HG02642 (cell line): ENCODE results near the gene IL23A.
A peak's percentile ranks its signal among the peaks of the same experiment; 100 is the strongest.
"Not testable (repeated sequence)": the region's sequence is repeated elsewhere in the genome, so short reads cannot be mapped to it uniquely, and the experiment has no call there.

Experiments used
- ATAC-seq: cut with Tn5 transposase; IDR thresholded peaks from one replicate; pipeline ENCODE4 v1.9.1; 2021; ENCODE audit warnings: mild to moderate bottlenecking; ENCODE audit not compliant: unreplicated experiment, poor library complexity

IL23A gene

DNA sequence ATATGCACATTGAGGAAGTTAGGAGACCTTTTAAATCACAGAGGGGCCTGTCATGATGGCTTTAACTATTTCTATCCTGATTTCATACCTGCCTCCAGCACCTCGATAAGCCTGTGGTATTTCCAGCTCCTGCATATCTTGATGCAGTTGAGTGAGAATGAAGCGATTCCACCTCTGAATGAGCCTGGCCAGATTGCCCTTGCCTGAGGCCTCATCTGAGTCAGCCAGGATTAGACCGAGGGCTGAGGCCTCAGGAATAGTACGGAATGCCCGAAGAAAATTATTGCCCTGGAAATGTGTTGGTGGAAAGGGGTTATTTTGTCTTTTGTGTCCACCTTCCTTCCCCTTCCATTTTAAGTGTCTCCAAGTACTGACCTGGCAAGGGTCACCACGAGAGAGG, 14.5 kb upstream of the IL23A start:
- ATAC-seq: no peak

DNA sequence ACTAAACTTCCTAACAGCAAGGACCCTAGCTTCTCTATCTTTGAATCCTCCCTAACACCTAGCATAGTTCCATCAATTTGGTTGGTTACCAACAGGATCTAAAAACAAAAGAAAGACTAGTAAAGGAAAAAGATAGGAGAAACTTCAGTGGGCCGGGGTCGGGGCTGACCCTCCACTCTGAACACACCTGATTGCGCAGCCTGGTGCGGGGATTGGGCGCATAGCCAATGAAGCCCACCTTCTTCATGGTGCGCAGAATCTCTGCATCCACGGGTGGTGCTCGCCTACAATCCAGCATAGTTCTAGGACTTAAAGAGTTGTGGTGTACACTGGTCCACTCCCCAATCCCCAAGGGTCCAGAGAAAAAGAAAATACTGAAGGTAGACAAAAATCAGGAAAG, 12.6 kb upstream of the IL23A start:
- no peak for ATAC-seq

DNA sequence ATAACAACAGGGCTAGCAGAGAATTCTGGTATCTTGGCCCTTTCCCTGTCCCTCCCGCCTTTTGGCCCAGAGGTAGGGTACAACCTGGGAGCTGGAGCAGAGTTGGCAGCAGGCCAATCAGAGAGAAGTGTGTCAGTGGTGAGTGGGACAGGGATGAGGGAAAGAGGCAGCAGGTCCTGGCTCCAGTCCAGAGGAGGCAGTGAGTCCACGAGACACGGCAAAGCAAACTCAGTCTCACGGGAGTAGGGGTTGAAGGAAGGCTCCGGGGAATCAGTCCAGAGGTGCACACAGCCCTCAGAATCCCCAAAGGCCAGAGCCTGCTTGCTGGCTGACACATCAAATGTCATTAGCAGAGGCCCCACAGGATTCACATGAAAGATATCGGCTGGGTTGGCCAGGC, 12.2 kb upstream of the IL23A start:
- ATAC-seq: no peak

DNA sequence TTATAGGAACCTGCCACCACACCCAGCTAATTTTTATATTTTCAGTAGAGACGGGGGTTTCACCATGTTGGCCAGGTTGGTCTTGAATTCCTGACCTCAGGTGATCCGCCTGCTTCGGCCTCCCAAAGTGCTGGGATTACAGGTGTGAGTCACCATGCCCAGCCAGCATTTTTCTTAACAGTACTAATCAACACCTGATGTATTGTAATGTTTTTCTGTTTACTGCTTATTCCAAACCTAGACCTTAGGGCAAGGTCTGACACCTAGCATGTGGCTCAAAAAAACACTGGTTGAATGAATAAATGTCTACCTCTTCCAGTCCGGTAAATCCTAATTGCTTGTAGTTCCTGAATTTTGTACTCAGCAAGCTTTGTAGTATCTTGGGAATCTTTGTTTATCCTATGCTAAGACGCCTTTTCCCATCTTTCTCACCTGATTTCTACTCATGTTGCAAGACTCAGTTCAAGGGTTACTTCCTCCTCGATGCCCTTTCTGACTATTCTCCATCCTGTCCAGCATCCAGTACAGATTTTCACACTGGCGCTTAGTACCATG, 7.7 kb upstream of the IL23A start:
- ATAC-seq: no peak

DNA sequence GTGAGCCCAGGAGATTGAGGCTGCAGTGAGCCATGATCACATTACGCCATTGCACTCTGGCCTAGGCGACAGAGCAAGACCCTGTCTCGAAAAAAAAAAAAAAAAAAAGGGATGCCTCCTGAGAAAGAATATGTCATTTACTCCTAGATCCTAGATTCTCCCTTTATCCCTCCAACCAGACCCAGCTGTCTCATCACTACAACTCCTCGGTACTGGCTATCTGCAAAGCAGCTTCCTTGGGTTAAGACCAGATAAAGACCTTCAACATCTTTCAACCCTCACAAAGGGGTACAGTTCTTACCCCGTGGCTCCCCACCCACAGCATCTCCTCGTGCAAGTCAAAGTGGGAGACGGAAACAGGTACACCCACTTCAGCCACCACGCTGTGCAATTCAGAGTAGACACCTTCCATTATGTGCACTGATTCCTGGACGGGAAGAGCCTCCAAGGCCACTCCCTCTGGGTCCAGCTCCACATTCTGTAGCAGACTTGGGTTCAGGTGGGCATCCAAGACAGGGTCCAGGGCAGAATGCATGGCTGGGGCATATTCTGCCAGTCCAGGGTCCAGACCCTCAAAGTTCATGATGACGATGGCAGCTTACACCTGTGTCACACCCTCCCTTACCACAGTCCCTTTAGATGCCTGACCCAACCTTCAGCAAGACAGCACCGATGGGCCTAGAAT, 6.0 kb upstream of the IL23A start:
- no peak for ATAC-seq

DNA sequence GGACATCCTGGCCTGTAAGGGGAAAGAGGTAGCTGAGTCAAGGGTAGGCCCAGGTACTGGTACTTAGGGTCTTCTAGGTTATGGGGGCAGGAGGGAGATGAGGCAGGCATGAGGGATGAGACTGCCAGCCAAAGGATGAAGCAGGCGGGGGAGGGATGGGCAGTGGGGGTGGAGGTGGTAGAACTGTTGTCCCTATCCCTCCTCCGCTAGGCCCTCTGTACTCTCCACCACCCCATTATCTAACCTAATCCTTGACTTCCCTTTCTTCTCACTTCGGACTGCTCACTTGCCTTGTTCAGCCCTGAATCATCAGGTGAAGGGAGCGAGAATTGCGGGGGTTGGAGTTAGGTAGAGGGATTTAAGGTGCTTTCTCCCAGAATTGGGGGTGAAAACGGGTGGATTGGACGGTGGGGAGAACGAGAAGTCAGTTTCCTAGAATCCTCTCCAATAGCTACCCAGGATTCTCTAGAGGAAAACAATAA, 5.4 kb upstream of the IL23A start:
- ATAC-seq: peak; percentile 1

DNA sequence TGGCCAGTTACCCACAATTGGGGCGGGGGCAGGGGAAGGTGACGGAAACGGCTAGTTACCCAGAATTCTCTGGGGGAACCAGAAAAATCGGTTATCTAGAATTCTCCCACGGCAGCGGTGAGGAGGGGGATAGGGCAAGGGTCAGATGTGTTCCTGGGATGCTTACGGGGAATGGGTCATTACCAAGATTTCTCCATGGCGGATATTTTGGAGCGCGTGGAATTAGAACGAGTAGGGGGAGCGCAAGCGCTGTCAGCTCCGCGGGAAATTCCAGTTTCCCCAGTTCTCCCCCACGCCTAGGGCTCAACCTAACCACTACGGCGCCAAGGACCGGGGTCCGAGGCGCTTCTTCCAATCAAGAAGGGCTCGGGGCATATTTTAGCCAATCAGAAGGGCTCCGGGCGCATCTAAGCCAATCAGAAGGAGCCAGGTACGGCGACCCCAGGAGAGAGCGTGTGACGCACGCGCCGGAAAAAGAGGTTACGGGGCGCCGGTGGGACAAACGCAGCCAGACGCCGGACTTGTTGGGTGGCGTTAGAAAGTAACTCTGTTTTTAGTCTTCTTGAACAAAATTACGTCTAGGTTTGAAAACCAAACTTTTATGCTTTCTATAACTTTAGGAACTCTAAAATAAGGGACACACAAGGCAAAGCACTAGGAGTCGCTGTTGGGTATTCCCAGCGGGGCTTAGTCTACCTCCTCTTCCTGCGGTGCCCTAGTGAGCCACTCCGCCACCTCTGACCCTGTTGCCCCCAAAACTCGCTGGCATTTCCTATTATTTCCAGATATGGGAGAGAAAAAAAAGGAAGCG, 4.8 kb upstream of the IL23A start, which contains the start of gene PAN2:
PAN2 (minus strand) TSS at position 322 of the 811 bp plus-strand sequence. CDS start 906 bp downstream, outside the sequence.
- peak; percentile 97 for ATAC-seq

DNA sequence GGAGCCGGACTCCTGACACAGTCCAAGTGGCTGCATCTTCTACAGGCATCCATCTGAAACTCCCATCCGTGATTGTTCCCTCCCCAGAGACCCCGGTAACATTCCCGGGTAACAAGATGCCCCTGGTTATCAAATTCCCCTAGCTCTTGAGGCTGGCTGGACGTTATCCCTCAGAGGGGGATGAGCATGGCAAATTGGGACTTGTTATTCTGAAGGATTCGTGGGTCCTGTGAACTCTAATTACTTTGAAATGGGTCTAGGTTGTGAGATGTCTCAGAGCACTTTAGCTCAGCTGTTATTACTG, 4.2 kb upstream of the IL23A start:
- no peak for ATAC-seq

DNA sequence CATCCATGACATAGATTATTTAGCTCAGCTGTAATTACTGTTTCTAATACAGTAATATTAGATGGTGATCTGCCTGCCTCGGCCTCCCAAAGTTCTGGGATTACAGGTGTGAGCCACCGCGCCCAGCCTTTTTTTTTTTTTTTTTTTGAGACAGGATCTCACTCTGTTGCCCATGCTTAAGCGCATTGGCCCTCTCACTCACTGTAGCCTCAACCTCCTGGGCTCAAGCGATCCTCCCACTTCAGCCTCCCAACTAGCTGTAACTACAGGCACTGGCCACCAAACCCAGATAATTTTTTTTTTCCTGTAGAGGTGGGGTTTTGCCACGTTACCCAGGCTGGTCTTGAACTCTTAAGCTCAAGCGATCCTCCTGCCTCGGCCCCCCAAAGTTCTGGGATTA, 3.2 kb upstream of the IL23A start:
- ATAC-seq: not testable (repeated sequence)

DNA sequence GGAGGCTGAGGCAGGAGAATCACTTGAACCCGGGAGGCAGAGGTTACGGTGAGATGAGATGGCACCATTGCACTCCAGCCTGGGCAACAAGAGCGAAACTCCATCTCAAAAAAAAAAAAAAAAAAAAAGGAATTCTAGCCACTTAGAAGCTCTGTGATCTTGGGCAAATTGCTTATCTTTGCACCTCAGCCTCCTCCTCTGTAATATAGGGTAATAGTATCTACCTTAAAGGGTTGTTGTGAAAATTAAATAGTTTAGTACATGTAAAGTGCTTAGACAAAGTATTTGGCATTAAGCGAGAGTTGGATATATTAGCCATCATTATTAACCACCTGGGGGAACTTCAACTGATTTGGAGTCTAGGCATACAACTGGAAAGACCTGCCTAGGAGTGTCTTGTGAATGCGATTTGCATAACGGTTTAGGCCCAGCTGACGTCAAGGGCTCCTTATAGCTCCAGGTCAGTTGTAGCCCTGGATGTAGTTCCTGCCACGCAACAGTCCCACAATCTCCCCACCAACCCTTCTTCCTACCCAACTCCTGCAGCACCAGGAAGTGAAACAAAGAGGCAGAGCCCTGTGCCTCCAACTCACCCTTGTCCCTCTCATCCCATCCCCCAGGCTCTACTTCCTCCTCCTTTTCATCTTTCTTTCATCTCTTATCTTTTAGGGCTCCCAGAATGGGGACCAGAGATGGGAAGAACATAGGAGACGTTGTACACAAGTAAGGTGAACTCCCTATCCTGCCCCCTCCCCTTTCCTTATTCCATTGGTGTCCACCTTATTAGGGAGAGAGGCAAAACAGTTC, 2.1 kb upstream of the IL23A start:
- ATAC-seq: no peak

DNA sequence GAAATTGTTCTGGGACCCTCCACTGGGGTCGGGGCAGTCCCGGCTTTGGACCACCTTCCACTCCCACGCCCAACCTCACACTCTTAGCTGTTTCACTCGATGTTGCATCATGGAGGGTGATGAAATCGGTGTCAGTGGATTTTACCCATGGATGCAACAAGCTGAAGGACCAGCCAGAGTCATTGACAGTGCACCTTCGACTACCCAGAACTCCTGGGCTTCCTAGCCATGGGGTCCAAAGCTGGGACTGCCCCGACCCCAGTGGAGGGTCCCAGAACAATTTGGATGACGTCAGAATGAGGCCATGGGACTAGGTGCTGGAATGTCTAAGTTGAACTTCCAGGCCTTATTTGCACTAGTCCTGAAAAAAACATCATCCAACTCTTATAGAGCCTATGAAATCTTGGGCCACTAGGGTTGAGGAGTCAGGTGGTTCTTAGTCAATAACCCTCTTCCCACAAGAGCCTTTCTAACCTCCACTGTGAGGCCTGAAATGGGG, 882 bp upstream of the IL23A start:
- ATAC-seq: no peak

DNA sequence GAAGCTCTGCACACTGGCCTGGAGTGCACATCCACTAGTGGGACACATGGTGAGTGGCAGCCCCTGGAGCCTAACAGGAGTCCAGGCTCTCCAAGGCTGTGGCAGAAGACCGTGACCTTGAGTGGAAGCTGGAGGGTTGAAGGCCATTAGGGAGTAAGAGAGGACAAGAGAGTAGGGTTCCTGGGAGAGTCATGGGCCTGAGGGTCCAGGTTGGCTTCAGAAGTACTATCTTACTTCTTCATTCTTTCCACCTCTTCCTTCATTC, 406 bp downstream of the IL23A start:
- no peak for ATAC-seq

DNA sequence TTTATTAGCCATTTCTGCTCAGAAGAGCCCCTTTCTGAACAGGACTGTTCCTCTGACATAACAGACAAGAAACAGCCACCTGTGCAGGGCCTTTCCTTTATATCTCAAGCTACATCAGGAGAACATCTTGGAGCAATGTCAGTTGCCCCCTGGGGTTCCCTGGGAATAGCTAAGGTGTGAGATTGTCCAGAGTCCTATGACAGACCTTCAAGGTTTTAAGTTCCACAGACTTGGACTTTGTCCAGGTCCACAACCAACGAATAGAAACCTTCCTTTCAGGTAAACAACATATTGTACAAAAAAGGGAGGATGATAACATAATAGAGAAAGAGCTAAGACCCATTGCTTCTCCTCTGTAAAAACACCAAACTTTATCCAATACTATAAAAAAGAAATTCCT, 2.9 kb downstream of the IL23A start:
- ATAC-seq: no peak

DNA sequence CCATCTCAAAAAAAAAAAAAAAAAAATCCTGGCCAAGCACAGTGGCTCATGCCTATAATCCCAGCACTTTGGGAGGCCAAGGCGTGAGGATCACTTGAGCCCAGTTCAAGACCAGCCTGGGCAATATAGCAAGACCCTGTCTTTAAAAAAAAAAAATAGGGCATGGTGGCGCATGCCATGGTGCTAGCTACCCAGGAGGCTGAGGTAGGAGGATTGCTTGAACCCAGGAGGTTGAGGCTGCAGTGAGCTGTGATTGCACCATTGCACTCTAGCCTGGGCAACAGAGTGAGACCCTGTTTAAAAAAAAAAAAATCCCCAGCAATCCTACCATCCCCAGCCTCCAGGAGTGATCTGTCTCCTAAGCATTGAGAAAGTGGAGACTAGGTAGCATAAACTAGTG, 3.6 kb downstream of the IL23A start:
- ATAC-seq: not testable (repeated sequence)

DNA sequence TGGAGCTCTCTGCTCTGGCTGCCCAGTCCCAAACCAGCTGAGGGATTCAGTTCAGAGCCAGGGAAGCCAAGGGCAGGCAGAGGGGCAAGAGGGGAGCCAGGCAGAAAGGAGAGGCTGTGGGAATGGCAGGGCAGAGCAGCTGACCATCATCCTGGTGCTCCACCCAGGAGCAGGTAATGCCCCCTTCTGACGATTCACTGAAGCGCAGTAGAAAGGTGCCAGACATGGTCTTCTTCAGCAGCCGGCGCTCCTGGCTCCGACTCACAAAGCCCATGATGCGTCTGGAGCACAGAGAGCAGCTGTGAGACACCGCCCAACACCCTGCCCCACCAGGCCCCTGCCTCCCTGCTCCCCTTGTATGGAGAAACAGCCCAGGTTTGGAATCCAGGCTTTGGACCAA, 8.0 kb downstream of the IL23A start:
- no peak for ATAC-seq

DNA sequence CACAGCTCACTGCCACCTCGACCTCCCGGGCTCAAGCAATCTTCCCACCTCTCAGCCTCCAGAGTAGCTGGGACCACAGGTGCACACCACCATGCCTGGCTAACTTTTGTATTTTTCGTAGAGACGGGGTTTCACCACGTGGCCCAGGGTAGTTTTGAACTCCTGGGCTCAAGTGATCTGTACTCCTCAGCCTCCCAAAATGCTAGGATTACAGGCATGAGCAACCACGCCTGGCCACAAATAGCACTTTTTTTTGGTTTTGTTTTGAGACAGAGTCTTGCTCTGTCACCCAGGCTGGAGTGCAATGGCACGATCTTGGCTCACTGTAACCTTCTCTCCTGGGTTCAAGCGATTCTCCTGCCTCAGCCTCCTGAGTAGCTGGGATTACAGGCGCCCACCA, 8.6 kb downstream of the IL23A start:
- not testable (repeated sequence) for ATAC-seq

DNA sequence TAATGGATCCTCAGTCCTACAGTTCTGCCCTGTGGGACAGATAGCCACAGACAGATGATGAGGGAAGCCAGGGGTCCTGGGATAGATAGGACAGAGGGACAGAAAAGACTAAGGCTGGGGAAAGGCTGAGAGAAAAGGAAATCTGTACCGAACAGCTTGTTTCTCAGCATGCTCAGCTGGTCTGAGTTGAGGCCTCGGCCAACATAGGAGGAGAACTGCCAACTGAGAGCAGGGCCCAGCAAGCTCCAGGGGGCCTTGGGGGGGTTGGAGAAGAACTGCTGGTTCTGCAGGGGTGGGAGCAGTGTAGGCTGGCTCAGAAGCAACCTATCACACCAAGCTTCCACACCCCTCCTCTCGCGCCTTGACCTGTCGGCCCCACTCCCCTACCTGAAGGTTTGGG, 10.1 kb downstream of the IL23A start:
- no peak for ATAC-seq

DNA sequence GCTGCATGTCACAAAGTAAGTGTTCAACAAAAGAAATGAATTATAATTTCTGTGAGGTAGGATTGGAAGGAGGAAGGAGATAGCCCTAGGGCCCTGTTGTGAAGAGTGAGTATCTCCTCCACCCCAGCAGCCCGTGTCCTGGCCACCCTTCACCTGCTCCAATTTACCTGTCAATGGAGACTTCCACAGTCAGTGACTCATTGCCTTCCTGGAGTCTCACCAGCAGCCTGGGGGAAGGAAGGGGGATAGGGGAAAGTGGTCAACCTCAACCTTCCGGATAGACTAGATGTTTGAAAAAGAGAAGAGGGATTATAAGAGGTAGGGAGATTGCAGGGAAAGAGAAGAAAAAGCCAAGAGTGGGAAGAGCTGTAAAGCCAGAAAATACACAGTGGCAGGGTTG, 12.0 kb downstream of the IL23A start:
- no peak for ATAC-seq

DNA sequence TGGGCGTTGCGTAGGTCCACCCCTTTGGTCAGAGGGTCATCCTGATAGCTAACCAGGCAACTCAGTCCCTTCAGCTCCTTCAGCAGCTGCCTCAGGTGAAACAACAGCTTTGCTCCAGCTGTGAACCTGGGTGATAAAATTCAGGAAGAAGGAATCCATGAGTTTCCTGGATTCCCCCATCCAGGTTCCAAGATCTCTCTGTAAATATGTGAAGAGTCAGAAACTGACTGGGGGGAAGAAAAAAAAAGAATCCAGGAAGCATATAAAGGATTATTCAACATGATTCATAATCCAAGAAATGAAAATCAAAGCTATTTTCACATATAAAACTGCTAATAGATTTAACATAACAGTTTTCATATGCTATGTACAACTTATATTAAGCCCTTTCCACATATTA, 12.6 kb downstream of the IL23A start:
- no peak for ATAC-seq

DNA sequence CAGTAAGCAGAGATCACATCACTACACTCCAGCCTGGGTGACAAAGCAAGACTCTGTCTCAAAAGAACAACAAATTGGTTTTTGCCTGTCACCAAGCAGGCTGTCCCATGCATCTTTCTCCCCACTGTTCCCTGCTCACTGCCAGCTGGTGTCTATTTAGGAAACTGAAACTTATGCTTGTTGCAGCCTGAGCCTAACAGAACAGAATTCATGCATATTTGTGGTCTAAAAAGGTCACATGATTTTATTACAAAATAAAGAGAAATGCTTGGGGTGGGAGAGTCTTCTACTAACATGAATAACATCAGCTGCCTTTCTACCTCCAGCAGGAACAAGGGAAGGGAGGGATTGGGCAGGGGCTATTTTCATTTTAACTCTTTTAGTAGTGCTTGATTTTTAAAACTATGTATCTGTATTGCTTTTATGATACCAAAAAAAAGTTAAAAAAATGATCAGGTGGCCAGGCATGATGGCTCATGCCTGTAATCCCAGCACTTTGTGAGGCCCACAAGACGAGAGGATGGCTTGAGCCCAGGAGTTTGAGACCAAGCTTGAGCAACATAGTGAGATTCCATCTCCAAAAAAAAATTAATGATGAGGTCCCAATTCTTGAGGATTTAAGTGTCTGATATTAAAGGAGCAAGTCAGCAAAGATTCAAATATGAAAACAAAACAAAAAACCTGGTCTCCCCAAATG, 20.3 kb downstream of the IL23A start:
- no peak for ATAC-seq
